Measurements from ENCODE around the gene ADI1. TPM values are rescaled to one million over a fixed set of nuclear protein-coding genes. Genes with fewer than 3 reads are reported as not detected.

The ADI1 gene
- total and polyA plus RNA-seq, 2 of the 8 experiments (the other 6 are each of a cell fraction or from before 2014, with no cell fraction given) = 12.2 to 40.2 TPM

DNA sequence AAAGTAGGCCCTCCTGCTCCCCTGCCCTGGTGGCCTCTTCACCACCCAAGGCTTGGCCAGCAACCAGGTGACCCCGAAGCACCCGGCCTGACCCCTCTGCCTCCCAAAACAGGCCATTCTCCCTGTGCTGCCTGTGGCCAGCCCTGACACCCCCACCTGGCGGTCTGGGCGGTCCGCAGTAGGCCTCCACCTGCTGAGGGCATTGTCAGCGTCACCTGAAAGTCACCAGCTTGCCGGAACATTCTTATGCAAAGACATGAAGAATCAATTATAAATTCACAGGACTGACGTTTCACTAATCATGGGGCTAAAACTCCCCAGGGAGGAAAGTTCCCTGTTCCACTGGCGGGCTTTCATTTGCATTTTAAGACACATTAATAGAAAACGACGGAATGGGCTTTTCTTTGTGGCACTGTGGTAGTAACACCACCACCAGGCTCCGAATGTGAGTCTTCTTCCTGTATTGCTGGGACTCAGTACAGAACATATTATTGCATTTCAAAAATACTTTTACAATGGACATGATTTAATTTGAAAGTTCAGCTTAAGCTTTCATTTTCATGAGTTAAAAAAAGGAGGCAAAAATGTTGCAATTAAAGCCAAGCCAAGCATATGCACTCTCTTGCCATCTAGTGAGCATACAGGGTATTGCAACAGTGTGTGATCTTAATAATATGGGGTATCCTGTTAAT lies 57.4 kb downstream of the ADI1 start (continued):
- TF ChIP-seq, protein P1, sequence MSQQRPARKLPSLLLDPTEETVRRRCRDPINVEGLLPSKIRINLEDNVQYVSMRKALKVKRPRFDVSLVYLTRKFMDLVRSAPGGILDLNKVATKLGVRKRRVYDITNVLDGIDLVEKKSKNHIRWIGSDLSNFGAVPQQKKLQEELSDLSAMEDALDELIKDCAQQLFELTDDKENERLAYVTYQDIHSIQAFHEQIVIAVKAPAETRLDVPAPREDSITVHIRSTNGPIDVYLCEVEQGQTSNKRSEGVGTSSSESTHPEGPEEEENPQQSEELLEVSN (IDR thresholded peaks at IDR 0.05) = no peak
- TF ChIP-seq RNF2 (IDR thresholded peaks at IDR 0.05; ENCODE audit: borderline replicate concordance, low read depth, low read length, missing control alignments, poor library complexity, severe bottlenecking) = no peak
- peak; percentile 67; the same call in 1 of the 2 replicates for TF ChIP-seq CEBPB (IDR thresholded peaks at IDR 0.05; ENCODE audit: low read depth, low read length)
- no peak for TF ChIP-seq POLR2A (IDR thresholded peaks at IDR 0.05; ENCODE audit: control extremely low read depth in 1 of 2, low read depth in 2 of 2, low read length in 2 of 2)
- TF ChIP-seq, protein P2, sequence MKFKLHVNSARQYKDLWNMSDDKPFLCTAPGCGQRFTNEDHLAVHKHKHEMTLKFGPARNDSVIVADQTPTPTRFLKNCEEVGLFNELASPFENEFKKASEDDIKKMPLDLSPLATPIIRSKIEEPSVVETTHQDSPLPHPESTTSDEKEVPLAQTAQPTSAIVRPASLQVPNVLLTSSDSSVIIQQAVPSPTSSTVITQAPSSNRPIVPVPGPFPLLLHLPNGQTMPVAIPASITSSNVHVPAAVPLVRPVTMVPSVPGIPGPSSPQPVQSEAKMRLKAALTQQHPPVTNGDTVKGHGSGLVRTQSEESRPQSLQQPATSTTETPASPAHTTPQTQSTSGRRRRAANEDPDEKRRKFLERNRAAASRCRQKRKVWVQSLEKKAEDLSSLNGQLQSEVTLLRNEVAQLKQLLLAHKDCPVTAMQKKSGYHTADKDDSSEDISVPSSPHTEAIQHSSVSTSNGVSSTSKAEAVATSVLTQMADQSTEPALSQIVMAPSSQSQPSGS (IDR thresholded peaks at IDR 0.05; ENCODE audit: low read length) = no peak
- no peak for TF ChIP-seq GABPA (IDR thresholded peaks at IDR 0.05; ENCODE audit: borderline replicate concordance, insufficient read depth, low read length)

Measured in H1 (cell line).